ENCODE measurements around the gene NXPE3.

GRCh38 chr3:101868534-101869464 is 89.8 kb downstream of the NXPE3 start:
- no peak for TF ChIP-seq CTCF (IDR thresholded peaks at IDR 0.05)
- no peak for TF ChIP-seq POLR2A (IDR thresholded peaks at IDR 0.05)

Measured in Peyer's patch (tissue), 4 donors.